Iris pigment epithelial cell (primary cell): ENCODE results near the gene NUBP2.

Experiments used
- DNase-seq: peaks from one replicate; pipeline ENCODE4 v3.0.0-alpha.2; 2011; ENCODE audit warnings: low read depth

The NUBP2 gene

GRCh38 chr16:1828645-1829410, 46.1 kb downstream of the NUBP2 start:
- no peak for DNase-seq

GRCh38 chr16:1830213-1830612, 47.5 kb downstream of the NUBP2 start:
- no peak for DNase-seq

- DNase-seq, result no peak
These were observed 48.7 kb downstream of the NUBP2 start for GRCh38 chr16:1831186-1832075.

GRCh38 chr16:1832838-1833454, 50.2 kb downstream of the NUBP2 start:
- no peak for DNase-seq

DNA sequence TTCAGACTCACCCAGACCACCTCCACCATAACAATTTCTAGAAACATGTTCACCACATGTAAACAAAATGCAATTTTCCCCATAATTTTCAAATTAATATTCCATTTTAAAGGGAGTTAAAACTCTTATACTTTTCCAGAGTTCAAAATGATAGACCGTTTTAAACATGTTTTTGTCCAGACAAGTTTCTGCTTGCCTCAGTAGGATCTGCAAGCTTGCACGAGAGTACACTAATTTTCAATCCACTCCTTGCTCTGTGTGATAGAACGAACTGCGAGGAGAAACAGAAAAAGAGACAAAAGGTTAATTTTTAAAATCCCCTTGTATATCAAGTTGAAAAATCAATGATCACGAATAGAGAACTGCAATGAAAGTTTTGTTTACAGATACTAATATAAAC, 51.3 kb downstream of the NUBP2 start:
- DNase-seq, result no peak
